HCT116 (cell line): ENCODE measurements around the gene ZCCHC24.

Source experiments
- CTCF ChIP-seq, 3 experiments: fragments of 200-600 bp in 1 of 3; sonication (generic) in 1 of 3; IDR thresholded peaks in 2 of 3; conservative IDR thresholded peaks in 1 of 3; 2 replicates each; pipeline ENCODE4 v1.5.1; 2012 to 2017; ENCODE audit warnings: low read depth in 2 of 3, low read length in 2 of 3, antibody characterized with exemption in 1 of 3, borderline replicate concordance in 1 of 3, control low read depth in 1 of 3, mild to moderate bottlenecking in 1 of 3, mixed read lengths in 1 of 3, mixed run types in 1 of 3, moderate library complexity in 1 of 3; ENCODE audit not compliant: insufficient read depth in 1 of 3
- EZH2 ChIP-seq: fragments of 200-600 bp; sonication (generic); IDR thresholded peaks from 2 replicates; pipeline ENCODE4 v1.6.1; 2017; ENCODE audit warnings: antibody characterized with exemption, mixed run types
- POLR2A ChIP-seq: IDR thresholded peaks from 2 replicates; pipeline ENCODE4 v1.7.0; 2011; ENCODE audit warnings: borderline replicate concordance; ENCODE audit not compliant: insufficient read depth, insufficient read length; ENCODE audit errors: extremely low read depth

DNA sequence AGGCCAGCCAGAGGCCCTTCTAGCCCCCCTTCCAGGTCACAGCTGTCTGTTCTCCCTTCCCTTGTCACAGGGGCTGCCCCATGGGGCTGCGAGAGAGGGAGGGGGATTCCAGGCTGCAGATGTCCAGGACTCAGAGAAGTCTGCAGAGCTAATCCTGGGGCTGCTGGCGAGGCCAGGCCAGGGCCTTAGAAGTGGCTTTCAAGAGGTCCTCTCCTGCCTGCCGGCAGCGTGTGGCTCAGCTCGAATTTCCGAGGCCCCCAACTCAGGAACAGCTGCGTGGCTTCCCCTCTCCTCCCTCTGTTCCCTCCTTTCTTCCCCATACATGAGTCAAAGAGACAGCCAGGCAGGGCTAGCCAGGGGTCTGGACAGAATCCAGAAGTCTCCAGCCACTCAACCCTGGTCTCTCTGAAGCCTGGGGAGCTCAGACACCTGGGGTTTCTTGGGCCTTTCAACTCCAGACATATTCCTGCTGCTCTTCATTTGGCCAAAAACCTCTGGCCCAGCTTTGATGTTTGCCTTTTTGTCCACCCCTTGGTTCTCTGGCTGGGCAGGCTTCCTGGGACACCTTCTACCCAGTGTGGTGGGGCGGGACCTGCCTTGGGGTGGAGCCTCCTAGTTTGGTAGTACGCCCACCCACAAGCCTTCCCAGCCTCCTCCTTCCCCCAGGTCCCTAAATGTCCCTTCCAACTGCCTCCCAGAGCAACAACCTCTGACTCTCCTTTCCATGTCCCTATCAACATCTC lies 45.1 kb upstream of the ZCCHC24 start:
- TF ChIP-seq CTCF (IDR thresholded peaks at IDR 0.05 in 2 of 3, conservative IDR thresholded peaks at IDR 0.05 in 1 of 3; ENCODE audit: borderline replicate concordance in 1 of 3, insufficient read depth in 1 of 3, low read depth in 2 of 3, low read length in 2 of 3) (no peak), EZH2 (no peak), POLR2A (no peak)
